Measurements from ENCODE around the gene EEF1AKMT3. TPM values are rescaled to one million over a fixed set of nuclear protein-coding genes. Genes with fewer than 3 reads are reported as not detected.

Gene EEF1AKMT3
- total RNA-seq, 2 donors from 2014 or later, result 3.7 to 5.8 TPM

DNA sequence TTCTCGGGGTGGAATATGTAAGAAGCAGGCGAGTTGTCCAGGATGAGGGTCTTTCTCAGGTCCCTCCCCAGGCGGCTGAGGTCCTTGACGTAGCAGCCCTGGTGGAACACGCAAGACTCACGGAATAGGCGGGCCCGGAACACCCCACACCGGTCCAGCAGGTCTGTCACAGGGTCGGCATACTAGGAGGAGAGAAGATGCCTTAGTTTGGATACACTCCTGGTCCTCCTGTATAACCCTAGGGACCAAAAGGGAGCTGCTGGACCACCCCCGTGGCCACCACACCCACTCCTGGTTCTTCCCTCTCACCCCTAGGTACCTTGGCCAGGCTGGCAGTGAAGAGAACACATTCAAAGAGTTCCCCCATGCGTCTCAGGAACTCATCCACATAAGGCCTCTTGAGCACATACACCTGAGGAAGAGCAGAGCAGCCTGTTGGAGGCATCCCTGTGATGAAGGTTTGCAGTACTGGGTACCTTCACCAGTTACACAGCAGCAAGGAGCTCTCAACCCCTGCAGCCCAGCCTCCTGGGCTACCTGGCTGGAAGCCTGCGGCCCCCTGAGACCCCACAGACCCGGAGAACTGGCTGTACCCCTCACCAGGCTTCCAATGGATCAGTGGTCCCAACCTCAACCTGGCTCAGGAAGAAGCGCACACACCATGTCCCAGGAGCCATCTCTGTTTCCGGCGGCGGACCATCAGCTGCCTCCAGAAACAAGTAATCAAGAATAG, 51.7 kb downstream of the EEF1AKMT3 start:
- no peaks in the 10 kb centered on the region for H3K4me1 ChIP-seq (ENCODE audit: control insufficient read depth, insufficient read depth, low read length)
- Mint-ChIP-seq H3K27ac (no peak overlapping the region), H3K9me3 (no peaks in the 10 kb centered on the region), H3K36me3 (ENCODE audit: low read depth) (peaks cover 80% of the 10 kb centered on the region), H3K27me3 (ENCODE audit: insufficient read depth) (no peaks in the 10 kb centered on the region), H3K4me1 (no peaks in the 10 kb centered on the region), H3K4me3 (no peak overlapping the region)
- TF ChIP-seq, protein P1, sequence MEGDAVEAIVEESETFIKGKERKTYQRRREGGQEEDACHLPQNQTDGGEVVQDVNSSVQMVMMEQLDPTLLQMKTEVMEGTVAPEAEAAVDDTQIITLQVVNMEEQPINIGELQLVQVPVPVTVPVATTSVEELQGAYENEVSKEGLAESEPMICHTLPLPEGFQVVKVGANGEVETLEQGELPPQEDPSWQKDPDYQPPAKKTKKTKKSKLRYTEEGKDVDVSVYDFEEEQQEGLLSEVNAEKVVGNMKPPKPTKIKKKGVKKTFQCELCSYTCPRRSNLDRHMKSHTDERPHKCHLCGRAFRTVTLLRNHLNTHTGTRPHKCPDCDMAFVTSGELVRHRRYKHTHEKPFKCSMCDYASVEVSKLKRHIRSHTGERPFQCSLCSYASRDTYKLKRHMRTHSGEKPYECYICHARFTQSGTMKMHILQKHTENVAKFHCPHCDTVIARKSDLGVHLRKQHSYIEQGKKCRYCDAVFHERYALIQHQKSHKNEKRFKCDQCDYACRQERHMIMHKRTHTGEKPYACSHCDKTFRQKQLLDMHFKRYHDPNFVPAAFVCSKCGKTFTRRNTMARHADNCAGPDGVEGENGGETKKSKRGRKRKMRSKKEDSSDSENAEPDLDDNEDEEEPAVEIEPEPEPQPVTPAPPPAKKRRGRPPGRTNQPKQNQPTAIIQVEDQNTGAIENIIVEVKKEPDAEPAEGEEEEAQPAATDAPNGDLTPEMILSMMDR (conservative IDR thresholded peaks at IDR 0.05), result no peak
- H3K27ac ChIP-seq (ENCODE audit: low read depth, low read length), result no peak overlapping the region
- H3K4me3 ChIP-seq (ENCODE audit: low read length), result no peak overlapping the region
- no peak for DNase-seq
- H3K36me3 ChIP-seq (ENCODE audit: control insufficient read depth, insufficient read depth, low read length), result peaks cover 79% of the 10 kb centered on the region
- no peak overlapping the region for H3K9ac ChIP-seq (ENCODE audit: extremely low read depth, low read length, poor library complexity, severe bottlenecking)
- H3K27me3 ChIP-seq (ENCODE audit: control insufficient read depth, insufficient read depth, low read length, poor library complexity, severe bottlenecking), result no peaks in the 10 kb centered on the region
- H3K9me3 ChIP-seq (ENCODE audit: control insufficient read depth, low read length), result no peaks in the 10 kb centered on the region
- 96% methylated on average over 10 to 18 of the region's 18 CpGs for WGBS, 2 experiments (ENCODE audit: insufficient coverage in 1 of 2, insufficient read length in 1 of 2)

DNA sequence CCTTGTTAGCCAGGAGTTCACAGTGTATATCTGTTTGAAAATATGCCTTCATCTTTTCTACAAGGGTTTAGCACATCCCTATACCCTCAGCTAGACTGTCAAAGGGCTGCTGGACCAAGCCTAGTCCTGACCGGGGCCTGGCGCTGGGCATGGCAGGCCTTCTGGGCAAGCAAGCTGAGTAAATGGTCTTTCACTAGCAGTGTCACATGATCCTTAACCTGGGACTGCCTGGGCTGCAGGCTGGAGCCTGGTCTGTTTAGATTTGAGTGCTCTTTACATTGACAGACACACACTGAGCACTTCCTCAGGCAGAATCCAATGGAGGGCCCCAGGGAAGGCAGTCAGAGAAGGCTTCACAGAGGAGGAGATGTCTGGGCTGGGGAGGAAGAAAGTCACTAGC, 53.0 kb downstream of the EEF1AKMT3 start:
- Histone ChIP-seq H3K9me3 (ENCODE audit: control insufficient read depth, low read length) (no peaks in the 10 kb centered on the region), H3K36me3 (ENCODE audit: control insufficient read depth, insufficient read depth, low read length) (peaks cover 83% of the 10 kb centered on the region), H3K4me3 (ENCODE audit: low read length) (no peak overlapping the region), H3K9ac (ENCODE audit: extremely low read depth, low read length, poor library complexity, severe bottlenecking) (no peak overlapping the region), H3K4me1 (ENCODE audit: control insufficient read depth, insufficient read depth, low read length) (no peaks in the 10 kb centered on the region), H3K27me3 (ENCODE audit: control insufficient read depth, insufficient read depth, low read length, poor library complexity, severe bottlenecking) (no peaks in the 10 kb centered on the region), H3K27ac (ENCODE audit: low read depth, low read length) (no peak overlapping the region)
- Mint-ChIP-seq H3K4me3 (no peak overlapping the region), H3K9me3 (no peaks in the 10 kb centered on the region), H3K27ac (no peak overlapping the region), H3K4me1 (no peaks in the 10 kb centered on the region), H3K27me3 (ENCODE audit: insufficient read depth) (no peaks in the 10 kb centered on the region), H3K36me3 (ENCODE audit: low read depth) (peaks cover 84% of the 10 kb centered on the region)
- DNase-seq, result peak; percentile 38
- 98 to 100% methylated on average over 1 to 2 of the region's 2 CpGs for whole genome bisulfite sequencing, 2 experiments (ENCODE audit: insufficient coverage in 1 of 2, insufficient read length in 1 of 2)
- TF ChIP-seq, protein P1 (conservative IDR thresholded peaks at IDR 0.05), result no peak

DNA sequence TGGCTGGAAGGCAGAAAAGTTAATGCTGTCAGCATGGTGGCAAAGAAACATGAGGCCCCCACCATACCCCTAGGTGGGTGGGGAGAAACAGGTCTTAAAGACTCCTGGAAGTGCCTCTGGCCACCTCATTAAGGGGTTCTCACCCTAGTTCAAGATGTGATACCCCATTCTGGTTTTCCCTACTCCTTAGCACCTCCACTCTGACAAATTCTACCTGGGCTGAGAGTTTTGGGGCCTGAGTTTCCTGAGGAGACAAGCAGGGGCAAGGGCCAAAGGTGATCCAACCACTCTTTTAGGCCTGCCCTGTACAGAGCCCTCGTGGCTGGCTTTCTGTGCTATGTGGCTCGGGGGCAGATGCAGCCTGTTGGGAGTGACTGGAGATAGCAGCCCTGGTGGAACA, 54.0 kb downstream of the EEF1AKMT3 start:
- Mint-ChIP-seq H3K9me3 (no peaks in the 10 kb centered on the region), H3K4me3 (no peak overlapping the region), H3K27ac (no peak overlapping the region), H3K4me1 (no peaks in the 10 kb centered on the region), H3K36me3 (ENCODE audit: low read depth) (peaks cover 76% of the 10 kb centered on the region), H3K27me3 (ENCODE audit: insufficient read depth) (no peaks in the 10 kb centered on the region)
- WGBS, 2 experiments (ENCODE audit: insufficient coverage in 1 of 2, insufficient read length in 1 of 2), result 94% methylated on average over 2 of the region's 2 CpGs; no CpG with 5 or more reads in 1 of the 2 experiments
- DNase-seq, result no peak
- H3K27me3 ChIP-seq (ENCODE audit: control insufficient read depth, insufficient read depth, low read length, poor library complexity, severe bottlenecking), result no peaks in the 10 kb centered on the region
- no peaks in the 10 kb centered on the region for H3K9me3 ChIP-seq (ENCODE audit: control insufficient read depth, low read length)
- H3K4me1 ChIP-seq (ENCODE audit: control insufficient read depth, insufficient read depth, low read length), result no peaks in the 10 kb centered on the region
- TF ChIP-seq, protein P1 (conservative IDR thresholded peaks at IDR 0.05), result no peak
- no peak overlapping the region for H3K27ac ChIP-seq (ENCODE audit: low read depth, low read length)
- H3K36me3 ChIP-seq (ENCODE audit: control insufficient read depth, insufficient read depth, low read length), result peaks cover 83% of the 10 kb centered on the region
- no peak overlapping the region for H3K9ac ChIP-seq (ENCODE audit: extremely low read depth, low read length, poor library complexity, severe bottlenecking)
- no peak overlapping the region for H3K4me3 ChIP-seq (ENCODE audit: low read length)

Measured in endodermal cell (in vitro differentiated cells).